Cardiac muscle cell (in vitro differentiated cells and primary cell): ENCODE results near the gene TTF1. TPM values are rescaled to one million over a fixed set of nuclear protein-coding genes. Genes with fewer than 3 reads are reported as not detected.

Experiments used
- DNase-seq, 2 donors: peaks; one replicate each; pipeline versions ENCODE4 v3.0.0 to v3.0.0-alpha.2; 2010 to 2017; ENCODE audit warnings: low read depth in 1 of 2, low spot score in 1 of 2
- H3K27ac ChIP-seq: fragments of 200-600 bp; sonication (generic); 2 replicates; pipeline ENCODE4 v1.5.1; 2016
- H3K27me3 ChIP-seq: fragments of 200-600 bp; sonication (generic); 2 replicates; pipeline ENCODE4 v1.6.0; 2016; ENCODE audit warnings: control low read depth
- H3K36me3 ChIP-seq: fragments of 200-600 bp; sonication (generic); 2 replicates; pipeline ENCODE4 v1.5.1; 2016; ENCODE audit warnings: control low read depth
- H3K4me1 ChIP-seq: fragments of 200-600 bp; sonication (generic); 2 replicates; pipeline ENCODE4 v1.8.1; 2017; ENCODE audit warnings: low read depth, mild to moderate bottlenecking, mixed run types
- H3K4me3 ChIP-seq: fragments of 200-600 bp; sonication (generic); 2 replicates; pipeline ENCODE4 v1.5.1; 2016; ENCODE audit warnings: mild to moderate bottlenecking
- H3K9me3 ChIP-seq: fragments of 200-600 bp; sonication (generic); 2 replicates; pipeline ENCODE4 v1.5.1; 2017; ENCODE audit warnings: low read depth, mild to moderate bottlenecking, control low read depth
- CTCF ChIP-seq: IDR thresholded peaks from 2 replicates; pipeline ENCODE4 v1.5.1; 2012; ENCODE audit warnings: low read depth, mild to moderate bottlenecking, low read length
- polyA plus RNA-seq: library from polyadenylated mRNA; unstranded; fragments of >200 nt; fragmentation: Nextera tagmentation; extraction: Ambion mirVana; gene quantifications from 2 replicates; pipeline ENCODE4 v1.2.1, GENCODE V29; 2016
- total RNA-seq: library from RNA; depleted of rRNA; stranded (reverse); fragments of >200 nt; gene quantifications from 2 replicates; pipeline ENCODE4 v1.2.3, GENCODE V29; 2016

TTF1 gene
- total and polyA plus RNA-seq, 2 experiments from 2014 or later: 8.8 to 10.9 TPM

- no peak for TF ChIP-seq CTCF
Measured at GRCh38 chr9:132430998-132431397, 24.4 kb upstream of the TTF1 start.

GRCh38 chr9:132426639-132427414 lies 20.2 kb upstream of the TTF1 start:
- DNase-seq: no peak
- no peaks in the 10 kb centered on the region for H3K36me3 ChIP-seq
- H3K9me3 ChIP-seq: no peaks in the 10 kb centered on the region
- H3K4me1 ChIP-seq: no peaks in the 10 kb centered on the region
- no peak overlapping the region for H3K4me3 ChIP-seq
- TF ChIP-seq CTCF: no peak
- no peak overlapping the region for H3K27ac ChIP-seq
- no peaks in the 10 kb centered on the region for H3K27me3 ChIP-seq

More at GRCh38 chr9:132430998-132431397, 24.4 kb upstream of the TTF1 start:
- Histone ChIP-seq H3K4me1 (no peaks in the 10 kb centered on the region), H3K27ac (no peak overlapping the region), H3K9me3 (no peaks in the 10 kb centered on the region), H3K4me3 (no peak overlapping the region), H3K27me3 (no peaks in the 10 kb centered on the region), H3K36me3 (no peaks in the 10 kb centered on the region)
- DNase-seq: no peak

- Histone ChIP-seq H3K4me3 (no peak overlapping the region), H3K27me3 (no peaks in the 10 kb centered on the region), H3K27ac (no peak overlapping the region), H3K9me3 (no peaks in the 10 kb centered on the region), H3K4me1 (no peaks in the 10 kb centered on the region), H3K36me3 (no peaks in the 10 kb centered on the region)
- DNase-seq: no peak
- TF ChIP-seq CTCF: no peak
Measured at GRCh38 chr9:132425675-132426062, 19.0 kb upstream of the TTF1 start.

GRCh38 chr9:132424857-132425674 lies 18.4 kb upstream of the TTF1 start:
- no peak overlapping the region for H3K4me3 ChIP-seq
- H3K36me3 ChIP-seq: no peaks in the 10 kb centered on the region
- TF ChIP-seq CTCF: no peak
- no peaks in the 10 kb centered on the region for H3K27me3 ChIP-seq
- H3K9me3 ChIP-seq: no peaks in the 10 kb centered on the region
- no peaks in the 10 kb centered on the region for H3K4me1 ChIP-seq
- DNase-seq: no peak
- H3K27ac ChIP-seq: no peak overlapping the region

GRCh38 chr9:132423503-132423902 lies 16.9 kb upstream of the TTF1 start:
- no peak overlapping the region for H3K4me3 ChIP-seq
- no peak for TF ChIP-seq CTCF
- no peaks in the 10 kb centered on the region for H3K4me1 ChIP-seq
- no peak for DNase-seq
- no peaks in the 10 kb centered on the region for H3K36me3 ChIP-seq
- H3K9me3 ChIP-seq: no peaks in the 10 kb centered on the region
- no peaks in the 10 kb centered on the region for H3K27me3 ChIP-seq
- H3K27ac ChIP-seq: no peak overlapping the region
